Stimulated activated CD8-positive, alpha-beta memory T cell treated with anti-CD3 and anti-CD28 coated beads, Interleukin-2, amount 100 ng/mL, for 1 hour (primary cell): ENCODE measurements around the gene TMPRSS13.
"Not testable (repeated sequence)": the region's sequence is repeated elsewhere in the genome, so short reads cannot be mapped to it uniquely, and the experiment has no call there.

Source experiments
- DNase-seq, 2 donors: peaks; one replicate each; pipeline ENCODE4 v3.0.0-alpha.2; 2020; ENCODE audit warnings: low read depth in 2 of 2

The TMPRSS13 gene

GRCh38 chr11:117872975-117873827, 56.0 kb downstream of the TMPRSS13 start:
- no peak for DNase-seq

GRCh38 chr11:117872420-117872961, 56.7 kb downstream of the TMPRSS13 start:
- DNase-seq: no peak

- no peak for DNase-seq
These were observed 57.4 kb downstream of the TMPRSS13 start for GRCh38 chr11:117871784-117872183.

GRCh38 chr11:117871160-117871559, 58.0 kb downstream of the TMPRSS13 start:
- DNase-seq: no peak

- DNase-seq: no peak
These were observed 58.9 kb downstream of the TMPRSS13 start for GRCh38 chr11:117870103-117870952.

- no peak for DNase-seq
These were observed 59.6 kb downstream of the TMPRSS13 start for GRCh38 chr11:117869604-117870003.

- DNase-seq: no peak
These were observed 60.2 kb downstream of the TMPRSS13 start for GRCh38 chr11:117868815-117869561.

- DNase-seq: no peak
These were observed 61.1 kb downstream of the TMPRSS13 start for GRCh38 chr11:117868088-117868487.

GRCh38 chr11:117866526-117866925, 62.7 kb downstream of the TMPRSS13 start:
- no peak for DNase-seq

- DNase-seq: not testable (repeated sequence)
These were observed 63.7 kb downstream of the TMPRSS13 start for GRCh38 chr11:117865546-117865945.

- no peak for DNase-seq
These were observed 65.8 kb downstream of the TMPRSS13 start for GRCh38 chr11:117863383-117863782.

GRCh38 chr11:117862753-117863152, 66.4 kb downstream of the TMPRSS13 start:
- no peak for DNase-seq

GRCh38 chr11:117862019-117862725, 67.0 kb downstream of the TMPRSS13 start:
- no peak for DNase-seq

GRCh38 chr11:117861151-117862018, 67.8 kb downstream of the TMPRSS13 start:
- DNase-seq: no peak

GRCh38 chr11:117860139-117860538, 69.1 kb downstream of the TMPRSS13 start:
- DNase-seq: no peak

GRCh38 chr11:117859488-117860112, 69.6 kb downstream of the TMPRSS13 start:
- no peak for DNase-seq

- DNase-seq: no peak
These were observed 70.1 kb downstream of the TMPRSS13 start for GRCh38 chr11:117859061-117859460.

- no peak for DNase-seq
These were observed 71.3 kb downstream of the TMPRSS13 start for GRCh38 chr11:117857734-117858414.
